ENCODE measurements around the gene NME3. TPM values are rescaled to one million over a fixed set of nuclear protein-coding genes. Genes with fewer than 3 reads are reported as not detected.
A peak's percentile ranks its signal among the peaks of the same experiment; 100 is the strongest.

Gene NME3
- total and polyA plus RNA-seq, 2 of the 13 experiments (the other 11 are each of a cell fraction or from before 2014, with no cell fraction given) = 10.4 to 15.9 TPM

DNA sequence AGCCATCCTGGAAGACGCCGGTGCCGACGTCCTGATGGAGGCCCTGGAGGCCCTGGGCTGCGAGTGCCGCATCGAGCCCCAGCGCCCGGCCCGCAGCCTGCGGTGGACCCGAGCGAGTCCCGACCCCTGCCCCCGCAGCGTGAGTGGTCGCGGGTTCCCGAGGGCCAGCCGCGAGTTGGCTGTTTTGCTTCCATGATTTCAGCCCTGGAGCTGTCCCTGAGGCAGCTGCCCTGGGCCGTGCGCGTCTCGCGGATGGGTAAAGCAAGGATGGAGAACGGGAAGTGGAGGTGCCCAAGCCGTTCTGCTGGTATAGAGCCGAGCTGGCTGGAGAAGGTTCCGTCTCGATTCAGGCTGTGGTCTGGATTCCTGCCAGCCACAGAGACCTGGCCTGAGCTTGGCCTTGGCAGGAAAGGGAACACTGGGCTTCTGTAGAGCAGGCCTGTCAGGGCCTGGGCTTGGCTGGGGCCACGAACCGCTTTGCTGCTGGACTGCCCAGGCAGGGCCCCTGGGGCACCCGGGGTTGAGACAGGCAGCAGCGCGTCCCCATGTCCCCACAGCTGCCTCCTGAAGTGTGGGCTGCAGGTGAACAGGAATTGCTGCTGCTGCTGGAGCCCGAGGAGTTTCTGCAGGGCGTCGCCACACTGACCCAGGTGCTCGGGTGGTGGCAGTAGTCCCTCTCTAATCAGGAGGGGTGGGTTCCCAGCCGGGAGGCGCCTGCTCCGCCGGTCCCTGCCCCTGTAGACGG, 2.5 kb upstream of the NME3 start (continued):
- TF ChIP-seq, protein P1, sequence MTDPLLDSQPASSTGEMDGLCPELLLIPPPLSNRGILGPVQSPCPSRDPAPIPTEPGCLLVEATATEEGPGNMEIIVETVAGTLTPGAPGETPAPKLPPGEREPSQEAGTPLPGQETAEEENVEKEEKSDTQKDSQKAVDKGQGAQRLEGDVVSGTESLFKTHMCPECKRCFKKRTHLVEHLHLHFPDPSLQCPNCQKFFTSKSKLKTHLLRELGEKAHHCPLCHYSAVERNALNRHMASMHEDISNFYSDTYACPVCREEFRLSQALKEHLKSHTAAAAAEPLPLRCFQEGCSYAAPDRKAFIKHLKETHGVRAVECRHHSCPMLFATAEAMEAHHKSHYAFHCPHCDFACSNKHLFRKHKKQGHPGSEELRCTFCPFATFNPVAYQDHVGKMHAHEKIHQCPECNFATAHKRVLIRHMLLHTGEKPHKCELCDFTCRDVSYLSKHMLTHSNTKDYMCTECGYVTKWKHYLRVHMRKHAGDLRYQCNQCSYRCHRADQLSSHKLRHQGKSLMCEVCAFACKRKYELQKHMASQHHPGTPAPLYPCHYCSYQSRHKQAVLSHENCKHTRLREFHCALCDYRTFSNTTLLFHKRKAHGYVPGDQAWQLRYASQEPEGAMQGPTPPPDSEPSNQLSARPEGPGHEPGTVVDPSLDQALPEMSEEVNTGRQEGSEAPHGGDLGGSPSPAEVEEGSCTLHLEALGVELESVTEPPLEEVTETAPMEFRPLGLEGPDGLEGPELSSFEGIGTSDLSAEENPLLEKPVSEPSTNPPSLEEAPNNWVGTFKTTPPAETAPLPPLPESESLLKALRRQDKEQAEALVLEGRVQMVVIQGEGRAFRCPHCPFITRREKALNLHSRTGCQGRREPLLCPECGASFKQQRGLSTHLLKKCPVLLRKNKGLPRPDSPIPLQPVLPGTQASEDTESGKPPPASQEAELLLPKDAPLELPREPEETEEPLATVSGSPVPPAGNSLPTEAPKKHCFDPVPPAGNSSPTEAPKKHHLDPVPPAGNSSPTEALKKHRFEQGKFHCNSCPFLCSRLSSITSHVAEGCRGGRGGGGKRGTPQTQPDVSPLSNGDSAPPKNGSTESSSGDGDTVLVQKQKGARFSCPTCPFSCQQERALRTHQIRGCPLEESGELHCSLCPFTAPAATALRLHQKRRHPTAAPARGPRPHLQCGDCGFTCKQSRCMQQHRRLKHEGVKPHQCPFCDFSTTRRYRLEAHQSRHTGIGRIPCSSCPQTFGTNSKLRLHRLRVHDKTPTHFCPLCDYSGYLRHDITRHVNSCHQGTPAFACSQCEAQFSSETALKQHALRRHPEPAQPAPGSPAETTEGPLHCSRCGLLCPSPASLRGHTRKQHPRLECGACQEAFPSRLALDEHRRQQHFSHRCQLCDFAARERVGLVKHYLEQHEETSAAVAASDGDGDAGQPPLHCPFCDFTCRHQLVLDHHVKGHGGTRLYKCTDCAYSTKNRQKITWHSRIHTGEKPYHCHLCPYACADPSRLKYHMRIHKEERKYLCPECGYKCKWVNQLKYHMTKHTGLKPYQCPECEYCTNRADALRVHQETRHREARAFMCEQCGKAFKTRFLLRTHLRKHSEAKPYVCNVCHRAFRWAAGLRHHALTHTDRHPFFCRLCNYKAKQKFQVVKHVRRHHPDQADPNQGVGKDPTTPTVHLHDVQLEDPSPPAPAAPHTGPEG (CRISPR knock-in tag; IDR thresholded peaks at IDR 0.05) = no peak
- TF ChIP-seq, protein P2, sequence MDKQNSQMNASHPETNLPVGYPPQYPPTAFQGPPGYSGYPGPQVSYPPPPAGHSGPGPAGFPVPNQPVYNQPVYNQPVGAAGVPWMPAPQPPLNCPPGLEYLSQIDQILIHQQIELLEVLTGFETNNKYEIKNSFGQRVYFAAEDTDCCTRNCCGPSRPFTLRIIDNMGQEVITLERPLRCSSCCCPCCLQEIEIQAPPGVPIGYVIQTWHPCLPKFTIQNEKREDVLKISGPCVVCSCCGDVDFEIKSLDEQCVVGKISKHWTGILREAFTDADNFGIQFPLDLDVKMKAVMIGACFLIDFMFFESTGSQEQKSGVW (CRISPR knock-in tag; IDR thresholded peaks at IDR 0.05; ENCODE audit: borderline replicate concordance) = no peak
- TF ChIP-seq KLF11 (CRISPR knock-in tag; IDR thresholded peaks at IDR 0.05) = no peak
- no peak for TF ChIP-seq TAF15 (IDR thresholded peaks at IDR 0.05; ENCODE audit: low read depth, low read length, poor library complexity, severe bottlenecking)
- TF ChIP-seq ZNF709 (CRISPR knock-in tag; IDR thresholded peaks at IDR 0.05) = 0 out of 2 replicates have a peak, but pooled peaks have one; percentile 41
- TF ChIP-seq ZNF883 (CRISPR knock-in tag; IDR thresholded peaks at IDR 0.05; ENCODE audit: not compliant biosample characterization) = no peak
- no peak for TF ChIP-seq CHD4 (IDR thresholded peaks at IDR 0.05; ENCODE audit: borderline replicate concordance, low read length)
- TF ChIP-seq, protein P3, sequence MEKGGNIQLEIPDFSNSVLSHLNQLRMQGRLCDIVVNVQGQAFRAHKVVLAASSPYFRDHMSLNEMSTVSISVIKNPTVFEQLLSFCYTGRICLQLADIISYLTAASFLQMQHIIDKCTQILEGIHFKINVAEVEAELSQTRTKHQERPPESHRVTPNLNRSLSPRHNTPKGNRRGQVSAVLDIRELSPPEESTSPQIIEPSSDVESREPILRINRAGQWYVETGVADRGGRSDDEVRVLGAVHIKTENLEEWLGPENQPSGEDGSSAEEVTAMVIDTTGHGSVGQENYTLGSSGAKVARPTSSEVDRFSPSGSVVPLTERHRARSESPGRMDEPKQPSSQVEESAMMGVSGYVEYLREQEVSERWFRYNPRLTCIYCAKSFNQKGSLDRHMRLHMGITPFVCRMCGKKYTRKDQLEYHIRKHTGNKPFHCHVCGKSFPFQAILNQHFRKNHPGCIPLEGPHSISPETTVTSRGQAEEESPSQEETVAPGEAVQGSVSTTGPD (CRISPR knock-in tag; IDR thresholded peaks at IDR 0.05) = no peak
- no peak for TF ChIP-seq HOXA5 (CRISPR knock-in tag; IDR thresholded peaks at IDR 0.05)
- TF ChIP-seq KMT2A (CRISPR knock-in tag; IDR thresholded peaks at IDR 0.05) = peak; percentile 30; the same call in 1 of the 2 replicates
- 0 out of 2 replicates have a peak, but pooled peaks have one; percentile 9 for TF ChIP-seq NFKBIZ (CRISPR knock-in tag; IDR thresholded peaks at IDR 0.05)
- TF ChIP-seq, protein P4, sequence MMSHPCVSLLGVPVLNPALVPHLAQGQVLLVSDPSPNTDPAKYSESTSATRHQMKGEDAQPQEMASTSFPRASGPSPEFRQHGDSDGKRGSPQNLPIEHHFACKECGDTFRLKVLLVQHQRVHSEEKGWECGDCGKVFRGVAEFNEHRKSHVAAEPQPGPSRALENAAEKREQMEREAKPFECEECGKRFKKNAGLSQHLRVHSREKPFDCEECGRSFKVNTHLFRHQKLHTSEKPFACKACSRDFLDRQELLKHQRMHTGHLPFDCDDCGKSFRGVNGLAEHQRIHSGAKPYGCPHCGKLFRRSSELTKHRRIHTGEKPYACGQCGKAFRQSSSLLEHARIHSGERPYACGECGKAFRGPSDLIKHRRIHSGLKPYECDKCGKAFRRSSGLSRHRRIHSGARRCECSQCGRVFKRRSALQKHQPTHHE (CRISPR knock-in tag; IDR thresholded peaks at IDR 0.05; ENCODE audit: borderline replicate concordance) = no peak
- TF ChIP-seq ATM (IDR thresholded peaks at IDR 0.05; ENCODE audit: borderline replicate concordance) = no peak
- no peak; the same call in 1 of the 2 replicates for TF ChIP-seq ZNF792 (CRISPR knock-in tag; IDR thresholded peaks at IDR 0.05)
- TF ChIP-seq SRF (IDR thresholded peaks at IDR 0.05; ENCODE audit: low read depth, low read length) = no peak

All from HepG2 (cell line).